HG02885 (cell line): ENCODE data around the gene TEX2.
"Not testable (repeated sequence)": the region's sequence is repeated elsewhere in the genome, so short reads cannot be mapped to it uniquely, and the experiment has no call there.

Experiments used
- ATAC-seq: cut with Tn5 transposase; IDR thresholded peaks from one replicate; pipeline ENCODE4 v1.9.1; 2021; ENCODE audit warnings: mild to moderate bottlenecking; ENCODE audit not compliant: unreplicated experiment, poor library complexity

Gene TEX2

GRCh38 chr17:64240741-64241347, 22.2 kb downstream of the TEX2 start:
- no peak for ATAC-seq

- no peak for ATAC-seq
These were observed 22.8 kb downstream of the TEX2 start for GRCh38 chr17:64240261-64240740.

- not testable (repeated sequence) for ATAC-seq
These were observed 24.6 kb downstream of the TEX2 start for GRCh38 chr17:64238449-64238848.

GRCh38 chr17:64236827-64237403, 26.1 kb downstream of the TEX2 start:
- ATAC-seq = no peak

- no peak for ATAC-seq
These were observed 28.1 kb downstream of the TEX2 start for GRCh38 chr17:64234961-64235360.

- ATAC-seq = no peak
These were observed 30.4 kb downstream of the TEX2 start for GRCh38 chr17:64232466-64233262.

- no peak for ATAC-seq
These were observed 31.4 kb downstream of the TEX2 start for GRCh38 chr17:64231567-64232141.

GRCh38 chr17:64230791-64231408, 32.2 kb downstream of the TEX2 start:
- no peak for ATAC-seq

- ATAC-seq = no peak
These were observed 33.0 kb downstream of the TEX2 start for GRCh38 chr17:64229815-64230728.

- ATAC-seq = no peak
These were observed 36.9 kb downstream of the TEX2 start for GRCh38 chr17:64226132-64226531.

GRCh38 chr17:64225410-64225809, 37.6 kb downstream of the TEX2 start:
- ATAC-seq = no peak

- no peak for ATAC-seq
These were observed 39.0 kb downstream of the TEX2 start for GRCh38 chr17:64223931-64224629.

- no peak for ATAC-seq
These were observed 39.8 kb downstream of the TEX2 start for GRCh38 chr17:64223283-64223682.

GRCh38 chr17:64221679-64222078, 41.4 kb downstream of the TEX2 start:
- no peak for ATAC-seq

- not testable (repeated sequence) for ATAC-seq
These were observed 42.5 kb downstream of the TEX2 start for GRCh38 chr17:64220604-64221003.

- no peak for ATAC-seq
These were observed 43.5 kb downstream of the TEX2 start for GRCh38 chr17:64219571-64219970.

GRCh38 chr17:64218066-64218465, 45.0 kb downstream of the TEX2 start:
- ATAC-seq = peak; percentile 78

GRCh38 chr17:64217249-64217691, 45.8 kb downstream of the TEX2 start:
- peak; percentile 9 for ATAC-seq
